Placental epithelial cell (primary cell): ENCODE measurements around the gene TLL2. TPM values are rescaled to one million over a fixed set of nuclear protein-coding genes. Genes with fewer than 3 reads are reported as not detected.

ENCODE experiments used
- total RNA-seq: library from RNA; depleted of rRNA; stranded (reverse); fragments of >200 nt; gene quantifications from 2 replicates; pipeline ENCODE4 v1.2.3, GENCODE V29; 2012

Gene TLL2
- total RNA-seq: under 0.01 TPM in 1 of 2 replicates, not detected in the other

GRCh38 chr10:96513698-96514561 is at the start of gene TLL2:
Gene TLL2 (minus strand): TSS chr10:96513926. CDS start chr10:96513685, 241 bp downstream.

GRCh38 chr10:96358851-96359540 is 154.7 kb downstream of the TLL2 start, which contains the start of gene OPALIN:
Gene OPALIN (minus strand): TSS chr10:96359002. CDS start chr10:96358896, 106 bp downstream.

Other genes with a start within 250 kb of the TLL2 start
- 14.1 and 25.5 TPM in 2 replicates for gene BLNK, start 242.4 kb downstream of the TLL2 start, total RNA-seq
- gene DNTT, start 209.5 kb downstream of the TLL2 start, total RNA-seq: not detected in 2 replicates
- gene OPALIN, start 154.9 kb downstream of the TLL2 start, total RNA-seq: not detected in 2 replicates
- 69.1 and 132 TPM in 2 replicates for gene TM9SF3, start 73.1 kb upstream of the TLL2 start, total RNA-seq
- under 0.01 TPM in 2 replicates for gene PIK3AP1, start 206.6 kb upstream of the TLL2 start, total RNA-seq